ENCODE data around the gene WDR35.

DNA sequence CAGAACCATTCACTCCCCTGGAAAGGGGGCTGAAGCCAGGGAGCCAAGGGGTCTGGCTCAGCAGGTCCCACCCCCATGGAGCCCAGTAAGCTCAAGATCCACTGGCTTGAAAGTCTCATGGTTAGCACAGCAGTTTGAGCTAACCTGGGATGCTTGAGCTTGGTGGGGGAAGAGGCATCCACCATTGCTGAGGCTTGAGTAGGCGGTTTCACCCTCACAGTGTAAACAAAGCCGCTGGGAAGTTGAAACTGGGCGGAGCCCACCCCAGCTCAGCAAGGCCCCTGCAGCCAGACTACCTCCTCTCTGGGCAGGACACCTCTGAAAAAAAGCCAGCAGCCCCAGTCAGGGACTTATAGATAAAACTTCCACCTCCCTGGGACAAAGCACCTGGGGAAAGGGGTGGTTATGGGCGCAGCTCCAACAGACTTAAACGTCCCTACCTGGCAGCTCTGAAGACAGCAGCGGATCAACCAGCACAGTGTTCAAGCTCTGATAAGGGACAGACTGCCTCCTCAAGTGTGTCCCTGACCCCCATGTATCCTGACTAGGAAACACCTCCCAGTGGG is 73.4 kb downstream of the WDR35 start:
- no peak for TF ChIP-seq TAF1 (IDR thresholded peaks at IDR 0.05; ENCODE audit: low read depth)
- TF ChIP-seq, protein P1, sequence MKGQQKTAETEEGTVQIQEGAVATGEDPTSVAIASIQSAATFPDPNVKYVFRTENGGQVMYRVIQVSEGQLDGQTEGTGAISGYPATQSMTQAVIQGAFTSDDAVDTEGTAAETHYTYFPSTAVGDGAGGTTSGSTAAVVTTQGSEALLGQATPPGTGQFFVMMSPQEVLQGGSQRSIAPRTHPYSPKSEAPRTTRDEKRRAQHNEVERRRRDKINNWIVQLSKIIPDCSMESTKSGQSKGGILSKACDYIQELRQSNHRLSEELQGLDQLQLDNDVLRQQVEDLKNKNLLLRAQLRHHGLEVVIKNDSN (IDR thresholded peaks at IDR 0.05) = no peak
- no peak for TF ChIP-seq EP300 (IDR thresholded peaks at IDR 0.05; ENCODE audit: borderline replicate concordance)
- TF ChIP-seq, protein P2, sequence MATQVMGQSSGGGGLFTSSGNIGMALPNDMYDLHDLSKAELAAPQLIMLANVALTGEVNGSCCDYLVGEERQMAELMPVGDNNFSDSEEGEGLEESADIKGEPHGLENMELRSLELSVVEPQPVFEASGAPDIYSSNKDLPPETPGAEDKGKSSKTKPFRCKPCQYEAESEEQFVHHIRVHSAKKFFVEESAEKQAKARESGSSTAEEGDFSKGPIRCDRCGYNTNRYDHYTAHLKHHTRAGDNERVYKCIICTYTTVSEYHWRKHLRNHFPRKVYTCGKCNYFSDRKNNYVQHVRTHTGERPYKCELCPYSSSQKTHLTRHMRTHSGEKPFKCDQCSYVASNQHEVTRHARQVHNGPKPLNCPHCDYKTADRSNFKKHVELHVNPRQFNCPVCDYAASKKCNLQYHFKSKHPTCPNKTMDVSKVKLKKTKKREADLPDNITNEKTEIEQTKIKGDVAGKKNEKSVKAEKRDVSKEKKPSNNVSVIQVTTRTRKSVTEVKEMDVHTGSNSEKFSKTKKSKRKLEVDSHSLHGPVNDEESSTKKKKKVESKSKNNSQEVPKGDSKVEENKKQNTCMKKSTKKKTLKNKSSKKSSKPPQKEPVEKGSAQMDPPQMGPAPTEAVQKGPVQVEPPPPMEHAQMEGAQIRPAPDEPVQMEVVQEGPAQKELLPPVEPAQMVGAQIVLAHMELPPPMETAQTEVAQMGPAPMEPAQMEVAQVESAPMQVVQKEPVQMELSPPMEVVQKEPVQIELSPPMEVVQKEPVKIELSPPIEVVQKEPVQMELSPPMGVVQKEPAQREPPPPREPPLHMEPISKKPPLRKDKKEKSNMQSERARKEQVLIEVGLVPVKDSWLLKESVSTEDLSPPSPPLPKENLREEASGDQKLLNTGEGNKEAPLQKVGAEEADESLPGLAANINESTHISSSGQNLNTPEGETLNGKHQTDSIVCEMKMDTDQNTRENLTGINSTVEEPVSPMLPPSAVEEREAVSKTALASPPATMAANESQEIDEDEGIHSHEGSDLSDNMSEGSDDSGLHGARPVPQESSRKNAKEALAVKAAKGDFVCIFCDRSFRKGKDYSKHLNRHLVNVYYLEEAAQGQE (IDR thresholded peaks at IDR 0.05; ENCODE audit: low read depth) = no peak
- no peak for TF ChIP-seq YY1 (IDR thresholded peaks at IDR 0.05; ENCODE audit: low read depth)
- TF ChIP-seq, protein P3, sequence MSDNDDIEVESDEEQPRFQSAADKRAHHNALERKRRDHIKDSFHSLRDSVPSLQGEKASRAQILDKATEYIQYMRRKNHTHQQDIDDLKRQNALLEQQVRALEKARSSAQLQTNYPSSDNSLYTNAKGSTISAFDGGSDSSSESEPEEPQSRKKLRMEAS (IDR thresholded peaks at IDR 0.05) = no peak
- no peak for TF ChIP-seq CEBPB (IDR thresholded peaks at IDR 0.05)
- TF ChIP-seq RAD21 (IDR thresholded peaks at IDR 0.05; ENCODE audit: low read depth) = no peak
- no peak for TF ChIP-seq EGR1 (IDR thresholded peaks at IDR 0.05)
- no peak for TF ChIP-seq TCF12 (IDR thresholded peaks at IDR 0.05; ENCODE audit: low read depth)
- no peak for TF ChIP-seq CREB1 (IDR thresholded peaks at IDR 0.05; ENCODE audit: low read depth)
- TF ChIP-seq FOXM1 (IDR thresholded peaks at IDR 0.05; ENCODE audit: borderline replicate concordance, low read depth) = no peak
- TF ChIP-seq ZBTB7A (IDR thresholded peaks at IDR 0.05; ENCODE audit: low read depth) = no peak

Data from Ishikawa (cell line).